H1 (cell line): ENCODE results near the gene ARG2. TPM values are rescaled to one million over a fixed set of nuclear protein-coding genes. Genes with fewer than 3 reads are reported as not detected.

Experiments
- CEBPB ChIP-seq: IDR thresholded peaks from 2 replicates; pipeline ENCODE4 v1.6.1; 2012; ENCODE audit warnings: low read depth, low read length
- JUND ChIP-seq: IDR thresholded peaks from 2 replicates; pipeline ENCODE4 v1.6.1; 2011; ENCODE audit warnings: mild to moderate bottlenecking, improper control_type of control experiment, low read length
- POLR2AphosphoS5 ChIP-seq: IDR thresholded peaks from 2 replicates; pipeline ENCODE4 v1.6.1; 2011; ENCODE audit warnings: low read depth, low read length
- POU5F1 ChIP-seq: IDR thresholded peaks from 2 replicates; pipeline ENCODE4 v1.6.1; 2011; ENCODE audit warnings: low read depth, mild to moderate bottlenecking, low read length, moderate library complexity
- RNF2 ChIP-seq: fragments of 200-900, 300-1000 bp; sonication (generic); IDR thresholded peaks from 2 replicates; pipeline ENCODE4 v1.7.1; 2016; ENCODE audit warnings: borderline replicate concordance, low read depth, mild to moderate bottlenecking, antibody characterized with exemption, low read length; ENCODE audit not compliant: poor library complexity, severe bottlenecking; ENCODE audit errors: missing control alignments
- SP1 ChIP-seq: IDR thresholded peaks from 2 replicates; pipeline ENCODE4 v1.6.1; 2011; ENCODE audit warnings: low read depth, low read length
- polyA plus RNA-seq, 7 experiments: library from polyadenylated mRNA; depleted of rRNA in 3 of 7; stranded (reverse) in 5 of 7; unstranded in 2 of 7; fragments of >200 nt in 5 of 7; fragments of 200-250 nt in 2 of 7; gene quantifications; 1 replicate in 5 of 7; 2 replicates in 1 of 7; 4 replicates in 1 of 7; pipeline versions ENCODE4 v1.2.1 to v1.2.3, GENCODE V29; 2011 to 2013; ENCODE audit warnings: missing spikeins in 2 of 7, mixed read lengths in 2 of 7
- total RNA-seq: library from RNA; stranded (reverse); fragmentation: NEBNext Ultra II Directional; extraction: Animal tissue kit (Norgen Biotek cat#: 25700); gene quantifications from 2 replicates; pipeline ENCODE4 v1.2.1, GENCODE V29; 2021

Gene ARG2
- total and polyA plus RNA-seq, 2 of the 8 experiments (the other 6 are each of a cell fraction or from before 2014, with no cell fraction given) = 49.9 to 59.1 TPM

GRCh38 chr14:67674480-67675218 lies 54.9 kb downstream of the ARG2 start, which contains the start of gene VTI1B (continued):
- TF ChIP-seq JUND (no peak), POU5F1 (no peak), SP1 (peak; percentile 40; the same call in 1 of the 2 replicates), RNF2 (no peak), POLR2AphosphoS5 (peak; percentile 37), CEBPB (no peak)
